ENCODE data around the gene ZNRF2.

GRCh38 chr7:30309302-30309701, 24.9 kb downstream of the ZNRF2 start:
- TF ChIP-seq CTCF (IDR thresholded peaks at IDR 0.05) (no peak), POLR2A (IDR thresholded peaks at IDR 0.05) (no peak), EP300 (IDR thresholded peaks at IDR 0.05) (no peak), POLR2AphosphoS5 (IDR thresholded peaks at IDR 0.05) (no peak)
